PC-9 (cell line): ENCODE data around the gene XRCC2. TPM values are rescaled to one million over a fixed set of nuclear protein-coding genes. Genes with fewer than 3 reads are reported as not detected.

ENCODE experiments used
- BruUV-seq: library from RNA; stranded (reverse); fragments of 400-500 nt; replicated peaks from 2 replicates; lab custom pipeline; 2021; lab: Mats Ljungman, UMichigan
- CTCF ChIA-PET: fragments of 300-600 bp; sonication (Branson Sonifier 250); formaldehyde crosslinking; loops from one replicate; lab custom pipeline; 2022; ENCODE audit warnings: antibody characterized with exemption; lab: Charles Lee
- POLR2A ChIA-PET: fragments of 300-600 bp; sonication (Branson Sonifier 250); formaldehyde crosslinking; loops from one replicate; lab custom pipeline; 2022; ENCODE audit warnings: antibody characterized with exemption; ENCODE audit not compliant: unreplicated experiment; lab: Charles Lee
- DNase-seq, 2 experiments: peaks; one replicate each; pipeline versions ENCODE4 v3.0.0 to v3.0.0-alpha.2; 2015 to 2022; ENCODE audit warnings: mixed read lengths in 1 of 2
- H2AFZ ChIP-seq: fragments of 200-600 bp; sonication (generic); 2 replicates; pipeline ENCODE4 v1.8.1; 2017; ENCODE audit warnings: antibody characterized with exemption
- H3F3A ChIP-seq: fragments of 200-600 bp; sonication (generic); 2 replicates; pipeline ENCODE4 v1.8.1; 2017; ENCODE audit warnings: antibody characterized with exemption, mild to moderate bottlenecking, low read depth; ENCODE audit not compliant: insufficient read depth
- H3K27ac ChIP-seq: fragments of 200-600 bp; sonication (generic); 2 replicates; pipeline ENCODE4 v1.6.1; 2016; ENCODE audit warnings: mixed run types
- H3K27me3 ChIP-seq: fragments of 200-600 bp; sonication (generic); 2 replicates; pipeline ENCODE4 v1.6.1; 2016; ENCODE audit warnings: low read depth, mixed run types; ENCODE audit not compliant: insufficient read depth
- H3K36me3 ChIP-seq: fragments of 200-600 bp; sonication (generic); 2 replicates; pipeline ENCODE4 v1.6.1; 2016; ENCODE audit warnings: low read depth, mixed run types
- H3K4me1 ChIP-seq: fragments of 200-600 bp; sonication (generic); replicated peaks from 2 replicates; pipeline ENCODE4 v1.6.1; 2016; ENCODE audit warnings: mixed run types; ENCODE audit not compliant: insufficient read depth
- H3K4me2 ChIP-seq: fragments of 200-600 bp; sonication (generic); 2 replicates; pipeline ENCODE4 v1.6.1; 2017; ENCODE audit warnings: mixed run types
- H3K4me3 ChIP-seq: fragments of 200-600 bp; sonication (generic); 2 replicates; pipeline ENCODE4 v1.6.1; 2016; ENCODE audit warnings: mixed run types
- H3K79me2 ChIP-seq: fragments of 200-600 bp; sonication (generic); 2 replicates; pipeline ENCODE4 v1.6.1; 2017; ENCODE audit warnings: low read depth, mixed run types
- H3K9me2 ChIP-seq: fragments of 200-600 bp; sonication (generic); 2 replicates; pipeline ENCODE4 v1.8.1; 2017; ENCODE audit warnings: mild to moderate bottlenecking; ENCODE audit not compliant: insufficient read depth
- H3K9me3 ChIP-seq: fragments of 200-600 bp; sonication (generic); 2 replicates; pipeline ENCODE4 v1.8.1; 2016; ENCODE audit warnings: low read depth; ENCODE audit not compliant: insufficient read depth
- H4K20me1 ChIP-seq: fragments of 200-600 bp; sonication (generic); 2 replicates; pipeline ENCODE4 v1.8.1; 2017; ENCODE audit not compliant: insufficient read depth
- EZH2 ChIP-seq: fragments of 200-600 bp; sonication (generic); IDR thresholded peaks from 2 replicates; pipeline ENCODE4 v1.8.0; 2017; ENCODE audit warnings: antibody characterized with exemption, low read depth
- intact Hi-C: fragments of 100-400 bp; cut with micrococcal nuclease; formaldehyde crosslinking; loops from one replicate; pipeline ENCODE4 v1.10.0; 2022; ENCODE audit not compliant: unreplicated experiment
- total RNA-seq: library from RNA; stranded (reverse); gene quantifications from 2 replicates; pipeline ENCODE4 v1.2.3, GENCODE V29; 2021
- TF ChIP-seq, protein P1 (sequence below): fragments of 200-600 bp; sonication (generic); conservative IDR thresholded peaks from 2 replicates; pipeline ENCODE4 v1.6.1; 2017; ENCODE audit warnings: mixed run types, antibody characterized with exemption, mild to moderate bottlenecking, moderate library complexity

XRCC2 gene
- total RNA-seq, 1 experiment from 2014 or later: 25.0 TPM

DNA sequence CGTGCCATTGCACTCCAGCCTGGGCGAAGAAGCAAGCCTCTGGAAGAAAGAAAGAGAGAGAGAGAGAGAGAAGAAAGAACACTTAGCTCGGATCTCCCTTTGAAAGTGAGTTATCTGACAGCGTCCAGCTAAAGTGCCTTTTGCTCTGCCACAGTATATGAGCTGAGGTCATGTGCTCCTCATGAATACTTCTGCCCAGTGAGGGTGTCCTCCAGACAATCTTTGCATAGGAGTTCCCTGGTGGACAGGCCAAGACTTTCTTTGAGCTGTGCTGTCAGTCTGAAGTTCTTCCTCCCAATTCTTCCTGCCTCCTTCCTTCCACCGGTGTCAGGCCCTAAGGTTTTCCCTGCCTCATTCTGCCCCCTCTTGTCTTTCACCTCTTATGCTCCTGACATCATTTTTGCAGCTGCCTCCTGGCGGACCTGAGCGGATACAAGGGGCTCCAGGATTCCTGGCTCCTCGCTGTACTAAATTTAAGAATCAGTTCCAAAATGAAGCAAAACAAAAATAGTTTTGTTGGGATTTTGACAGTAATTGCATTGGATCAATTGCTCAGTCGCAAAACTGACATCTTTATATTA is 31.9 kb downstream of the XRCC2 start:
- no peak for DNase-seq
- BruUV-seq: no TSS peak
- no peaks in the 10 kb centered on the region for H3K4me1 ChIP-seq
- no peaks in the 10 kb centered on the region for H3K9me3 ChIP-seq
- H3K36me3 ChIP-seq: peaks cover 16% of the 10 kb centered on the region; the same call in 1 of the 2 replicates
- H4K20me1 ChIP-seq: no peaks in the 10 kb centered on the region
- no peaks in the 10 kb centered on the region for H3K79me2 ChIP-seq
- peaks cover 10% of the 10 kb centered on the region; the same call in 1 of the 2 replicates for H3F3A ChIP-seq
- no peak overlapping the region for H2AFZ ChIP-seq
- intact Hi-C loops: no loop called here
- H3K27me3 ChIP-seq: no peaks in the 10 kb centered on the region
- ChIA-PET POLR2A (interaction anchor here (0.8 kb wide), 1 partner anchor 18 kb away, joined by 3 read pairs; no protein-coding TSS in a partner anchor), CTCF (no interaction called here)
- no peak overlapping the region for H3K4me2 ChIP-seq
- H3K9me2 ChIP-seq: no peaks in the 10 kb centered on the region
- H3K27ac ChIP-seq: no peak overlapping the region
- H3K4me3 ChIP-seq: no peak overlapping the region
- no peak for TF ChIP-seq EZH2
- TF ChIP-seq, protein P1, sequence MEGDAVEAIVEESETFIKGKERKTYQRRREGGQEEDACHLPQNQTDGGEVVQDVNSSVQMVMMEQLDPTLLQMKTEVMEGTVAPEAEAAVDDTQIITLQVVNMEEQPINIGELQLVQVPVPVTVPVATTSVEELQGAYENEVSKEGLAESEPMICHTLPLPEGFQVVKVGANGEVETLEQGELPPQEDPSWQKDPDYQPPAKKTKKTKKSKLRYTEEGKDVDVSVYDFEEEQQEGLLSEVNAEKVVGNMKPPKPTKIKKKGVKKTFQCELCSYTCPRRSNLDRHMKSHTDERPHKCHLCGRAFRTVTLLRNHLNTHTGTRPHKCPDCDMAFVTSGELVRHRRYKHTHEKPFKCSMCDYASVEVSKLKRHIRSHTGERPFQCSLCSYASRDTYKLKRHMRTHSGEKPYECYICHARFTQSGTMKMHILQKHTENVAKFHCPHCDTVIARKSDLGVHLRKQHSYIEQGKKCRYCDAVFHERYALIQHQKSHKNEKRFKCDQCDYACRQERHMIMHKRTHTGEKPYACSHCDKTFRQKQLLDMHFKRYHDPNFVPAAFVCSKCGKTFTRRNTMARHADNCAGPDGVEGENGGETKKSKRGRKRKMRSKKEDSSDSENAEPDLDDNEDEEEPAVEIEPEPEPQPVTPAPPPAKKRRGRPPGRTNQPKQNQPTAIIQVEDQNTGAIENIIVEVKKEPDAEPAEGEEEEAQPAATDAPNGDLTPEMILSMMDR: no peak

DNA sequence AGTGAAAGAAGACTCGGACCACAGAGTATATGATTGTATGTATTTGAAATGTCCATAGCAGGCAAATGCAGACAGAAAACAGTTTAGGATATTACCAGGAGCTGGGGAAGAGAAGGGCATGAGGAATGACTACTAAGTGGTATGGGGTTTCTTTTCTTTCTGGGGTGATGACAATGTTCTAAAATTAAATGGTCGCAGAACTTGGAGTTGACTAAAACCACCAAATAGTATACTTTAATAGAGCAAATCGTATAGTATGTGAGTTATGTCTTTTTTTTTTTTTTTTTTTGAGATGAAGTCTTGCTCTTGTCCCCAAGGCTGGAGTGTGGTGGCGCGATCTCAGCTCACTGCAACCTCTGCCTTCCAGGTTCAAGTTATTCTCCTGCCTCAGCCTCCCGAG is 34.6 kb downstream of the XRCC2 start:
- no peak overlapping the region for H3K4me2 ChIP-seq
- H4K20me1 ChIP-seq: no peaks in the 10 kb centered on the region
- ChIA-PET CTCF (no interaction called here), POLR2A (interaction anchor here (0.5 kb wide), 1 partner anchor 181 kb away, joined by 6 read pairs; no protein-coding TSS in a partner anchor)
- H3K4me1 ChIP-seq: no peaks in the 10 kb centered on the region
- H3K9me3 ChIP-seq: no peaks in the 10 kb centered on the region
- no peaks in the 10 kb centered on the region for H3K36me3 ChIP-seq
- H3K79me2 ChIP-seq: no peaks in the 10 kb centered on the region
- no peak overlapping the region for H3K4me3 ChIP-seq
- H3K27ac ChIP-seq: no peak overlapping the region
- no peak for DNase-seq
- H2AFZ ChIP-seq: no peak overlapping the region
- intact Hi-C loops: no loop called here
- no peaks in the 10 kb centered on the region for H3K27me3 ChIP-seq
- no peaks in the 10 kb centered on the region for H3K9me2 ChIP-seq
- no TSS peak for BruUV-seq
- peaks cover 10% of the 10 kb centered on the region; the same call in 1 of the 2 replicates for H3F3A ChIP-seq
- TF ChIP-seq, protein P1: no peak
- TF ChIP-seq EZH2: no peak

DNA sequence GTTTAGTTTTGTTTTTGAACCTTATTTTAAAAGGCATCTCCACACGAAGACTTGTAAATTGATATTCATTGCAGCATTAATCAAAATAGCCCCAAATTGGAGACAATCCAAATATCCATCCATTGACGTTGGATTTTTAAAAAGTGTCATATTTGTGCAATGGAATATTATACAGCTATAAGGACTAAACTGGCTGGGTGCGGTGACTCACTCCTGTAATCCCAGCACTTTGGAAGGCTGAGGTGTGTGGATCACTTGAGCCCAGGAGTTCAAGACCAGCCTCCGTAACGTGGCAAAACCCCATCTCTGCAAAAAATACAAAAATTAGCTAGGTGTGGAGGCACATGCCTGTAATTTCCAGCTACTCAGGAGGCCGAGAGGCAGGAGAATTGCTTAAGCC is 35.1 kb downstream of the XRCC2 start:
- H3K4me3 ChIP-seq: no peak overlapping the region
- no peaks in the 10 kb centered on the region for H3K79me2 ChIP-seq
- H3K9me3 ChIP-seq: no peaks in the 10 kb centered on the region
- no TSS peak for BruUV-seq
- H3K4me1 ChIP-seq: no peaks in the 10 kb centered on the region
- no peak for TF ChIP-seq EZH2
- TF ChIP-seq, protein P1: no peak
- H3K36me3 ChIP-seq: no peaks in the 10 kb centered on the region
- no peaks in the 10 kb centered on the region for H3K27me3 ChIP-seq
- DNase-seq: no peak
- ChIA-PET POLR2A (interaction anchor here (0.5 kb wide), 1 partner anchor 180 kb away, joined by 6 read pairs; no protein-coding TSS in a partner anchor), CTCF (no interaction called here)
- no peaks in the 10 kb centered on the region for H4K20me1 ChIP-seq
- no peak overlapping the region for H2AFZ ChIP-seq
- intact Hi-C loops: no loop called here
- H3K4me2 ChIP-seq: no peak overlapping the region
- H3F3A ChIP-seq: peaks cover 10% of the 10 kb centered on the region; the same call in 1 of the 2 replicates
- H3K9me2 ChIP-seq: no peaks in the 10 kb centered on the region
- no peak overlapping the region for H3K27ac ChIP-seq
